GM19455 (cell line): ENCODE data around the gene TSC22D1.

ENCODE experiments used
- ATAC-seq: cut with Tn5 transposase; IDR thresholded peaks from one replicate; pipeline ENCODE4 v1.9.1; 2021; ENCODE audit not compliant: unreplicated experiment

TSC22D1 gene

DNA sequence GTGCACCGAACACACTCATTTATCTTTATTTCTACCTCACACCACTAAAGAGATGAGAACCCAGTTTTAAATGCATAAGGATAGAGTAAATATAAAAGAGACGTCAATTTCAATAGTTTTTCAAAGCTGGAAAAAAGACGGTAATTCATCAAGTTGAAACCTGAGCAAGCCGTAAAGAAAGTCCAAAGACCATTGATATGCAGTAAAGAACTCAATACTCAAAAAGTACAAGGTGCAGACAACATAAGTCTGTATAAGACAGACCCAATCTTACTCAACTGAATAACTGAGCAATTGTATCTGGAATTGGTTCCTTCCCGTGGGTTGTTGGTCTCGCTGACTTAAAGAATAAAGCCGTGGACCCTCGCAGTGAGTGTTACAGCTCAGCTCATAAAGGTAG lies 120.4 kb downstream of the TSC22D1 start:
- no peak for ATAC-seq

DNA sequence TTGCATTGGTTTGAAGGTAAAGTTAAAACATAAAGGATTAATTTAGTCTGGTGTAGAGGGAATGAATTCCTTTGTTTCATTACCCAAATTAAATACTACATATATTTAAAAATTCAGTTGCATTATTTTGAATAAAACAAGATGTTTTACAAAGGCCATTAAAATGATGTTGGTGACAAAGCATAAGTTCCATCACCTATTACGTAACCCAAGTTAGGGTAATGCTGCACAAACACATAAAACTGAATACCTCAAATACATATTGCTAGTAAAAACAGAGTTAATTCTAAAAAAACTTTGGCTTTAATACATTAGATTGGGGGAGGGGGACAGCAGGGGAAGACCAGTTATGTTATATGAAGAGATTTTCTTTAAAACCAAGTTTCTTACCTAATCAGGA lies 122.2 kb downstream of the TSC22D1 start:
- no peak for ATAC-seq

GRCh38 chr13:44453069-44453468 lies 123.1 kb downstream of the TSC22D1 start:
- no peak for ATAC-seq

- ATAC-seq = no peak
These were observed 123.7 kb downstream of the TSC22D1 start for GRCh38 chr13:44452418-44452817.

- no peak for ATAC-seq
These were observed 124.5 kb downstream of the TSC22D1 start for GRCh38 chr13:44451651-44452050.

DNA sequence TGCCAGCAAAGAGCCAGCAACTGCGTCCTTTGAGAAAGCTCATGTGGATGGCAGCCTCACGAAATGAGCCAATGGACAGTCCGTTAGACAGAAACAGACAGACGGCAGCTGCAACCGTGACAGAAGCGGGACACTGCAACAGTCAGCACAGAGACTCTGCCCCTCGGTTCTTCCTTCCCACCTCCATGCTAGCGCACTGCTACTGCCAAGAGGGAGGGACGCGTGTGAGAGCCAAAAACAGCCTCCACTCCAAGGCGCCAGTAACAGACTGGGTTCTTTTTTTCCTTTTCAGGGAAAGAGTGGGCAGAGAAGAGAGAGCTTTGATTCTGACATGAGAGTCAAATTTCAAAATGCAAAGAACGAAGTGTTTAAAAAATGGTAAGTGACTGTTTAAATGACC lies 125.0 kb downstream of the TSC22D1 start:
- no peak for ATAC-seq

GRCh38 chr13:44449999-44450821 lies 125.9 kb downstream of the TSC22D1 start:
- no peak for ATAC-seq

GRCh38 chr13:44448875-44449274 lies 127.3 kb downstream of the TSC22D1 start:
- no peak for ATAC-seq

DNA sequence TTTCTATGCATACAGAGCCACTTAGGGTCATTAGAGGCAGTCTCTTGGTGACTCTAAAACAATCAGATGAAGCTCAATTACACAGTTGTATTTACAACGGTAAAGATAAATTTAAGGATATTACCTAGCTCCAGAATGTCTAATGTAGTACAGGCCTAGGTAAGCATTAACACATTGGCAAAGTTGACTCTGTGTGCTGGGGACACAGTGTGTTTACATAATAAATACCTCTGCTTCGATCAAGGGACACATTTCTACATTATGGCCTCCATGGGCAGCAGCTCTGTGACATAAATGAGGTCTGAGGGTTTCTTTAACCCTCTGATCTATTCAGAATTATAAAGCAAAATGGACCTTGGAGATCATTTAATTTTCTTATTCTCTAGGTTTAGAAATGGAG lies 127.8 kb downstream of the TSC22D1 start:
- ATAC-seq = no peak

DNA sequence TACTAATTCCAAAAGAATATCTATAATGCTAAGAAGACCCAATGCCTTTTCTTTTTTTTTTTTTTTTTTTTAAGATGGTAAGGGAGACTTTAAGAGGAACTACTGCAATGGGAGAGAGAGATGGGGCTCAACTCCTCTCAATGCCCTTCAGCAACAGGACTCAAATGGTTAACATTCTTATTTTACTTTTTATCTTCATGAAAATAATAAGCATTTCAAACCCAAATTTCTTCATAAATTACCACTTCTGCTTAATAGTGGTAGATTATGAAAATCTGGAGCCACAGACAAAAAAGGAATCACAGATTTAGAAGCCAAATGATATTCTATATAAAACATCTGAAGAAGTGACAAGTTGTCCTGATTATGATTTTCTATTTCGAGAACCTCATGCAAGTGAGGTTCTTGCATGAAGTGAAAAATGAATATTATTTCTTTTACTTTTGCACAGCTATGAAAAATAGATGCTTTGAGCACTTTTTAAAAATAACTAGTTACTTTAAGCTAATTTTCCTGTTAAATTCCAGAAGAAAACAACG lies 128.3 kb downstream of the TSC22D1 start:
- ATAC-seq = no peak

DNA sequence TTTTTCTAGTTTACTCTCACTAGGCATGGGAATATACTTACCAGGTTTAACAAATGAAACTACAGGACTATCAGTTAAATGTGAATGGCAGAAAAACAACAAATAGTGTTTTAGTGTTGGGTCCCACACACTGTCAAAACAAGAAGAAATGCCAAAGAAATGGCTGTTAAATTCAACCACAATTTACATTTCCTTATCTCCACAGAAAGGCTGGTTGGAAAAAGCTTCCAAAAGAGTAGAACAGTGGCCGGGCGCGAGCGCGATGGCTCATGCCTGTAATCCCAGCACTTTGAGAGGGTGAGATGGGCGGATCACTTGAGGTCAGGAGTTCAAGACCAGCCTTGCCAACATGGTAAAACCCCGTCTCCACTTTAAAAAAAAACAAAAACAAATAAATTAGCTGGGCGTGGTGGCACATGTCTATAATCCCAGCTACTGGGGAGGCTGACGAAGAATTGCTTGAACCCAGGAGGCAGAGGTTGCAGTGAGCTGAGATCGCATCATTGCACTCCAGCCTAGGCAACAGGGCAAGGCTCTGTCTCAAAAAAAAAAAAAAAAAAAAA lies 136.0 kb downstream of the TSC22D1 start:
- ATAC-seq = no peak

DNA sequence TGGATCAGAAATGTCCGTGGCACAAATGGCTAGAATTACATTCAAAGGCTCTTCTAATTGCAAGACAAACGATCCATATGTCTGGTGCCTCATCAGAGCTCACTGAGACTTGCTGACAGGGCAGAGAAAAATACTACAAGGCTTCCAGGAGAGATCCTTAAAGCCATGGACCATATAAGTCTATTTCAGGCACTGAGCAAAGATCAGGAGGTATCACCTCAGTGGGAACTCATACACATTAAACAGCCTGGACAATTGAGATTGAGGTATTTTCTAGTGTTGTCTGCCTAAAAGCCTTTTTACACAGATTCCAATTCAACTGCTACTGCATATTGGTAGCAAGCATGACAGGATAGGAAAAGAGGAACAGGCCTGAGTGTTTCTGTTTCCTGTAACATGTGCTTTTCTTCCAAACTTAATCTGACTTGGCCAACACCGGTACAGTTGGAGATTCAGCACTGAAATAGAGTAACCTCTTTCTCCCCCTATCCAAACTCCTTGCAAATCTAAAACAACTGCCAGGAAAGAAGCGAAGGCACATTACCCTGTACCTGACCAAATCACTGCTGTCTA lies 136.6 kb downstream of the TSC22D1 start:
- ATAC-seq = no peak

GRCh38 chr13:44438234-44438579 lies 137.9 kb downstream of the TSC22D1 start:
- no peak for ATAC-seq

DNA sequence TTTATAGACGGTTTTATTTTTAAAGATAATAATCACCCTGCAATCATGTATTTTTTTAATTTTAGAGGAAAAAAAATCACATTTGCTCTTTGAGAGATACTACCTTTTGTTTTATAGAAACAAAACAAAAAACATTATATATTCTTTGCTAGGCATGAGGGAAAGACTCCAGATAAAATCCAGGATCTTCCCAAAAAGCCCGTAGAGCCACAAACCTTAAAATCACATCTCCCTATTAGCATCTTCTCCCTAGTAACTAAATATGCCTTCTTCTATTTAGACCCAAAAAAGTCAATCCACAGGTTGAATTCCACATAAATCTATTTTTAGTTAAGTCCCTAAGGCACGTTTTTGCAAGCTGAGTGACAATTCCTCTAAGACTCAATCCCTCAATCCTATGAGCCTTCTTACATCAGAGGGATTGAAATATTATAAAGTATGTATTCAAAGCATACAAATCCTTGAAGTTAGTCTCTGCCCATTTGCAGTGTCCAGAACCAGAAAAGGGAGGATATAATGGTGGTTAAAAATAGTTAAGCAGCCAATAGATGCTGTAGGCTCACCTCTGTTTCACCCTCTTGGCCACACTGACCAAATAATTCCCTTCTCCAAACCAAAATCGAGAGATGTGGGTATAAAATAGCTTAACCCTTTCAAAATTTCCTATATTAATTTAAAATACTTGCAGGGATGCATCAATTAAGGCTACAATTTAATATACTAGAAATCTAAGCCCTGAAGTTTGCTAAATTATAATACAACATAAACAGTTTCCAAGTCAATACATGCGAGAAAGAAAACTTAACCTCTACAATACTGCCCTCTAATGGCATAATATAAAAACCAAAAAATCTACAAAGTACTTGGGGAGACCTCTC lies 138.5 kb downstream of the TSC22D1 start:
- no peak for ATAC-seq

DNA sequence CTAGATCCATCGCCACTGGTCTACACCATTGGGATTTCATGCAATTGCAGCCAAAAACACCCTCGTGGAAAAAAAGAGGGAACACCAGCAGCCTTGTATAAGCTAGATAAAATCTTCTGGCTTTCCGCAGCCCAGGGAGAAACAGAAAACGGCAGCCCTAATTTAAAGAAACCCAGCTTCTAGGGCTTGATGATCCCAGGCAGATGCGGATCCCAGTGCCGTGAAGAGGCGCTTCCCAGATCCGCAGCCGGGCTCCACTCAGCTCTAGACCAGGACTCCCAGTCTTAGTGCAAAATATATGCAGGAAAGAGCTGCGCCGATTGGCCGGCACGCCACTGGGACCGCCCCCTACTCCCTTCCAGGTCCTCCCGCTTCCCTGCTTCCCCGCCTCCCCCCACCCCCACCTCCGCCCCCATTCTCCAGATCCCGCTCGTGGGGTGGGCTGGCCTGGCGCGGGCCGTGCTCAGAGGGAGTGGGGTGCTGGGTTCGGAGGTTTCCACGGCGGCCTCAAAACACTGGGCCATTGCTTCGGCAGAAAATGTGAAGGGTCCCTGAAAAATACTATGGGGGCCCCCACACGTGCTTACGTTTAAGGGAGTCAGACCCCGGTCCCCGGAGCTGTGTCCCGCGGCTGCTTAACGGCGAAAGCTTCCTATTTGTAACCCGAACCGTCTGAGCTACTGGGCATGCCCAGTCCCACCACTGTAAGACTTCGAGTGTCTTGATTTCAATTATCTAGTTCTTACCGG lies 139.4 kb downstream of the TSC22D1 start:
- ATAC-seq = no peak

DNA sequence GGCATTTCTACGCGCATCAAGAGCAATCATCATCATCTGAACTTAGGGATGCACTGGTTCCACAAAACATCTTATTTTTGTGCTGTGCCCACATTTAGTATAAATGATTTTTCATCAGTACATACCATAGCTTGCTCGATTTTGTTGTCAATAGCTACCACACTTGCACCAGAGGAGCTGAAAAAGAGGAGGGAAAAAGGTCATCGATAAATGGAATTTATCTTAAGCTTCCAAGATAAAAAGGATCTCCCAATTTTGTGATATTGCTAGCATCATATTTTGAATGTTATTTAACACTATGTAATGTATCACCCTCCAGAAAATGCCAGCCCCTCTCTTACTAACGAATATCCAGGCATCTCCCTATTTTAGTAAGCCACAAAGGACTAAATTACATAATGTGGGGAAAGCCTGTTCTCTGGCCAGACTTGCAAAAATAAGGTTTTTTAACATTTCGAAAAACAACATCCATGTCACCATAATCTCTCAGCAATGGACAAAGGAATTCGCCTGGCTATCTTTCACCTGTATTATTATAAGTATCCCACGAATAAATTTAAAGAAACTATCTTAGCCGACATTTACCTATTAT lies 140.1 kb downstream of the TSC22D1 start:
- ATAC-seq = no peak

DNA sequence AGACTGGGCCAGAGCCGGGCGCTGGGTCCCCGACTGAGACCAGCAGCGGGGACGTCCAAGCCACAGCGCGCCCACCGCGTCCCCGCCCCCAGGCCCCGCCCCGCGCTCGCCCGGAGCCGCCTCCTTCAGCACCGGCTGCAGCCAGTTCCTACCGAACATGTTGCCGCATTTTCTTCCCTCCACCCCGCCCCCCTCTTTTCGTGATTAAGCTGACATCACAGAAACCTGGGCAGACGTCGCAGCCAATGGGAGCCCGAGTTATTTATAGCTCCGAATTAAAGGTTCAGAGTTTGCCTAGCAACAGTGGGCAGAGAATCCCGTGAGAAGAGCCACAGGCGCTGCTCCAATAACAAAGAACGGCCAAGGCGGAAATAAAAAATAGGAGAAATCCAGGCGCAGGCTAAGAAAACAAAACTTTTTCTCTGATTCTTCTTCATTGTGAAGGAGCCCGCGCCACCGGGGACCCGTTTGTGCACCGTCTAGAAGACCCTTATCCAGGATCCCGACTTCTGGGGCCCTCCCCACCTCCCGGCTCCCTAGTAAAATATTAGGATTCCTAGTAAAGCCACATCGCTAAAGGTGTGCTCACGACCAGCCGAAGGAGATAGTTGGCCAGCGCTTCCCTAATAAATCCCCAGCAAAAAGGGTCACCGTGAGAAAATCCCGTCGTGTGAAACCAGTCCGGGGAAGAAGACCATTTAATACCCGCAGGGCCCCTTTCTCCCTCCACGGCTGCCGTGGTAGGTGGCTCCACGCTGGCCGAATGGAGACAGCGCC lies 140.8 kb downstream of the TSC22D1 start:
- ATAC-seq = peak; percentile 66

- no peak for ATAC-seq
These were observed 141.4 kb downstream of the TSC22D1 start for GRCh38 chr13:44434766-44435141.
